ENCODE measurements around the gene PCARE.

DNA sequence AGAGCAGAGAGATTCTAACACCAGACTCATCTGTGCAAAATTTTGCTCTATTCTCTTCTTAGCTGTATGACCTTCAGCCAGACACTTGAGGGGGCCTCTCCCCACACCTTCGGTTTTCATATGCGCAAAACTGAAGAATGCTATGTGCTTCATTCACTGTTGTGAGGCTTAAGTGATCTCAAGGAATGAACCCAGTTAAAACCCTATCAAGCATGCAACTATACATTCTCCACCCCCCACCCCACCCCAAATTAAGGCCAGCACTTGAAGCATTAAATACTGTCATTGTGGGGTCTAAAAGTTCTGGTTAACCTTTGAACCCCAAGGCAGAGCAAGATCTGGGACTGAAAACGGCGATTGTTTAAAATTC is 10.0 kb downstream of the PCARE start:
- no peak for TF ChIP-seq EZH2 (IDR thresholded peaks at IDR 0.05)
- TF ChIP-seq POLR2AphosphoS5 (IDR thresholded peaks at IDR 0.05; ENCODE audit: borderline replicate concordance, low read depth, low read length): no peak
- TF ChIP-seq FOXP2 (optimal IDR thresholded peaks at IDR 0.05; ENCODE audit: control extremely low read depth, extremely low read length, insufficient read depth): no peak

Data from SK-N-MC (cell line).